G401 (cell line): ENCODE data around the gene CBL. TPM values are rescaled to one million over a fixed set of nuclear protein-coding genes. Genes with fewer than 3 reads are reported as not detected.

Experiments
- DNase-seq: peaks from one replicate; pipeline ENCODE4 v3.0.0-alpha.2; 2015; ENCODE audit warnings: low spot score
- in situ Hi-C: cut with HindIII; loops from 2 replicates; pipeline ENCODE4 v1.10.0; 2016; ENCODE audit warnings: low sequenced_read_pairs, mixed read lengths
- total RNA-seq: library from RNA; depleted of rRNA; stranded (reverse); fragments of >200 nt; shearing (Covaris generic); gene quantifications from 2 replicates; pipeline ENCODE4 v1.2.3, GENCODE V29; 2014

The CBL gene
- total RNA-seq, 1 experiment from 2014 or later = 11.7 TPM

DNA sequence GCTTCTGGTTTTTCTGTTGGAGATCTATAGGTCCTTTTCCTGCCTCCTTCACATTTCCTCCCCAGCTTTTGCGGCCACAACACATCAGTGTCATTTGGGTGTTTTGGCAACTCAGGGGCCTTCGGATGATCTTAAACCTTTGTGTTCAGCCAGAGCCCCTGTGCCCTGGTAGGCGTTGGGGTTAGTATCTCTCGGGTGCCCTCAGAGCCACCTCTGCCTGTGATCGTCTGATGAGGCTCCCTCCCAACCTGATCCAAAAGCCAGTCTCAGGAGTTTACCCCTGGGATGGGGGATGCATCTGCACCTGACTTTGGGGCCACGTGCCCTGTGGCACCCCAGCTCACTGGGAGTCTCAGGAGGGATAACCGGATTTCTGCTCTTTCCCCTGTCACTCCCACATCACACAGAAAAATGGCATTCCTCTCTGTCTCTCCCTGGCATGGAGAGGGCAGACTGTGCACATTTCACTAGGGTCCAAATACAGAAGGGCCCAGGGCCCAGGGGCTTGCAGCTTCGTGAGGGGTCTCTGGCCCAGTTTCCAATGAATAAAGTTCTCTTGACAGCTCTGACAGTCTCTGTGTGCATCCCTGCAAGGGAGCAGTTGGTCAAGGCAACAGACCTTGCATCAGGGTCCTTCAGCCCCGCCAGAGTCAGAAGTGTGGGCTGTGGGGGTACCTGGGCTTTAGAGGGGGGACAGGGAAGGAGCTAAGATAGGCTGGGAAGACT lies 130.8 kb downstream of the CBL start:
- in situ Hi-C loops = no loop called here
- DNase-seq = no peak

- DNase-seq = peak; percentile 48
- in situ Hi-C loops = no loop called here
These were observed 131.6 kb downstream of the CBL start for GRCh38 chr11:119337581-119338317.

DNA sequence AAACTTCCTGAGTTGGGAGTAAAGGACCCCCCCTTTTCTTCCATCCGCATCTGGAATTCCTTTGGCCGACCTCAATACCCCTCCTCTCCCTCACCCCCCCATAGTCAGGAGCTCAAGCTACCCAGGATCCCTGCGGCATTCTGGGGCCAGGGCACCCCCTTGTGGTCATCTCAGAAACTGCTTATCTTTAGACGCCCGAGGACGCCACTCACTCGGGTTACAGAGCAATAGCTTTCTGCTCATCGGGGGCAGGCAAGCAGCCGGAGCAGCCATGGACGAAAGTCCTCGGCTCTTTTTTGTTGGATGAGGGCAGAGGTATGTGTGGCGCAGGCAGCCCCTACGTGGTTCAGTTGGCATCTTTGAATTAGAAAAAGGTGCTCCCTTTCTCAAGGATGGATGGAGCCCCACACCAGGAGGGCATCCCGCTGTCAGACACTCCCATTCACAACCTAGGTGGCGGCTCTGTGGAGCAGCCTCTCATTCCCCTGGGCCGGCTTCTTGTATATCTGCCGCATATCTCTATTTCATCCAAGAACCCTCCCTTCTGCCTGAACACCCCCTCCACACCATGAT lies 132.3 kb downstream of the CBL start:
- peak; percentile 86 for DNase-seq
- in situ Hi-C loops = no loop called here

GRCh38 chr11:119338965-119339588 lies 132.9 kb downstream of the CBL start:
- in situ Hi-C loops = no loop called here
- peak; percentile 50 for DNase-seq

- in situ Hi-C loops = no loop called here
- peak; percentile 60 for DNase-seq
These were observed 133.6 kb downstream of the CBL start for GRCh38 chr11:119339589-119340334.

DNA sequence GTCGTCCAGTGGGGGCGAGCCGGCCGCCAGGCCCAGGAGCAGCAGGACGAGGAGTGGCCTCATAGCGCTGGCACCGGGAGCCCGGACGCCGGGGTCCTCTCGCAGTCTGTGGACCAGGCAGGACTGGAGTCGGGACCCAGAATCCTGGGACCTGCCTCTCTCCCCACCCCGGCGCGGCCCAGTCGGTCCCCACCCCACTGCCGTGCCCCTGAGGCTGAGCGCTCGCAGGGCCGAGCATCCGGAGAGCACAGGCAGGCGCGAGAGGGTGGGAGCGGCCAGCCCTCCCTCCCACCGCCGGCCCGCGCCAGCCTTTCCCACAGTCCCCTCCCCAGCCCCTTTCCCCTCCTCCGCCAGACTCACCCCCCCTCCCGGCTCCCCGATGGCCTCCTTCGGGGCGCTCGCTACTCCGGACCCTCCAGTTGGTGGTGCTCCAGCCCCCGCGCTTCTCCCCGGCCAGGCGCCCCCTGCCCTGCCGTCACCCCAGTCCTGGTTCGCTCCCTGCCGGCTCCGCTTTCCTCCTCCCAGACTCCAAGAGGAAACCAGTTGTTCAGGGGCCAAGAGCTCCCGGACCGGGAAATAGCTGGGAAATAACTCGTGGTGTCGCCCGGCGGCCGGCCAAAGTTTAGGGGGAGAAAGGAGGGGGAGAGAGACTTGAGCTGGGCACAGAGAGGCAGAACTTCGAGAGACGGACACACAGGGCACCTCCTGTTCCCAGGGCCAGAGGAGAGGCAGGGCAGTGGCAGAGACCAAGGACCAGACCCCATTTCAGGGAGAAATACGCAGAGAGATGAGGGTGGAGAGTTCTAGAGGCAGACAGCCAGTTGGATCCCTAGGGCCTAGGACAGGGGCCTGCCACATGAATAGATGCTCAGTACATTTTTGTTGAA lies 134.4 kb downstream of the CBL start, which contains the start of gene C1QTNF5:
Gene C1QTNF5, minus strand, starts transcription at position 549 of the 887 bp plus-strand sequence. Its CDS starts 486 bp downstream, at position 63.
- in situ Hi-C loops = no loop called here
- no peak for DNase-seq

DNA sequence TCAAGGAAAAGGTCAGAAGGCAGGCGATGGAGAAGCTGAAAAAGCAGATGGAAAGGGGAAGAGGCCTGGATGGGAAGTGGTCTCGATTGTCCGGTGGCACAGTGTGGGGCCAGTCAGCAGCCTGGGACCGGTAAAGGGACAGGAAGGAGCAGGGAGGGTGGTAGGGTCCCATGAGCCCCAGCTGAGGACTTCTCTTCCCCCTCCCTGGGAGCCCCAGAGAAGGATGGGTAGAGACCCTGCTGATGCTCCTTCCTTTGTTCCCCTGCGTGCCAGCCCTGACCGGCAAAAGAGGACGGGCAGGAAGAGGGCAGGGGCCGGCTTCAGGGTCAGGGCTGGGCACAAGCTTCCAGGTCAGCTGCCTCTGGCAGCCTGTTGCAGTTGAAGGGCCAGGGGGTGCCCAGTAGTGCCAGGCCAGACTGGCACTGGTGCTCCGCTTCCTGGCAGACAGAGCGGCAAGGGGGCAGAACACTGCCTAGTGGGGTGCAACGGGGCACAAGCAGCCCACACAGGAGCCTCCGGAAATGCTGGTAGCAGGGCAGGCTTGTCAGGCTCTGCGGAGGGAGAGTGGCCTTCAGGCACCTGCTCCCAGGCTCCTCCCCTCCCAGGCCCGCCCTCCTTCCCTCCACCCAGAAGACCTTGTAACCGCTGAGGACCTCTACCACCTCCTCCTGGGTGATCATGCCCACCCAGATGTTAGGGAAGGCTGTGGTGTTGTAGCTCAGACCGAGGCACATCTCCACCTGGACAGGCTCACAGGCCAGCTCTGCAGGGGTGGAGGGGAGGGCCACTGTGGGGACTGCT lies 135.3 kb downstream of the CBL start:
- DNase-seq = no peak
- in situ Hi-C loops = no loop called here

- in situ Hi-C loops = no loop called here
- no peak for DNase-seq
These were observed 135.8 kb downstream of the CBL start for GRCh38 chr11:119342023-119342300.

DNA sequence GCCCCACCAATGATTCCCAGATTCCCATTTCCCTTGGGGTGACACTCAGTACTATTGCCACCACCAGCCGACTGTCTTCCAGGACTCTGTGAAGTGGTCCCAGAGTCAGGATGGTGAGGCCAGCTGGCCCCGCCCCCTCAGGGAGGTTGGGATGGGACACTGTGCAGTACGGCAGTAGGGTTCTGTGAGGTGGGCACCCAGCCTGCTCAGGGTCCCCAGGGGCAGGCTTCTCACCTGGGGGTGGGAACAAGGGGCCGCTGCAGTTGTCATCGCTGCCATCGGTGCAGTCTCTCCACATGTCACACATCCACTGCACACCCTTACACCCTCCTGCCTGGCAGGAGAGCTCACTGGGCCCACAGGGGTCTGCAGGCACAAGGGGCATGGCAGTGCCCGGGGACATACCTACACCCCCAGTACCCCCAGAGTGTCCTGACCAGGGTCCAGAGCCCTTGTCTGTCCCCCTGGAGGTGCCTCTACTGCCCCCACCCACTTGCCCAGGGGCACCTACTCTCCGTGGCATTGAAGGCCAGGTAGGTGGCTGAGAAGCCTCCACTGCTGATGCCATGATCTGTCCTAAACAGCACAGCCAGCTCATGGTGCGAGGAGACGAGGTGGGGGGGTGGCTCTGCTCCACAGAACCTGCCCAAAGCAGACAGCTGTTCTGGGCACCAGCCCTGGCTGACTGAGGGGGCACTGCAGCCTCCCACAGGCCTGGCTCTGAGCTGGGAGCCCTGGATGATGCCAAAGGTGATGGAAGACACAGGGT lies 136.4 kb downstream of the CBL start:
- in situ Hi-C loops = no loop called here
- DNase-seq = no peak

- no peak for DNase-seq
- in situ Hi-C loops = no loop called here
These were observed 137.6 kb downstream of the CBL start for GRCh38 chr11:119343726-119344125.

GRCh38 chr11:119344291-119345010 lies 138.3 kb downstream of the CBL start:
- DNase-seq = no peak
- in situ Hi-C loops = no loop called here

GRCh38 chr11:119345685-119346084 lies 139.5 kb downstream of the CBL start:
- in situ Hi-C loops = no loop called here
- no peak for DNase-seq

- DNase-seq = no peak
- in situ Hi-C loops = no loop called here
These were observed 140.5 kb downstream of the CBL start, which contains the start of gene MFRP for GRCh38 chr11:119346605-119347004. Gene MFRP, minus strand, starts transcription at chr11:119346705. Its CDS starts 192 bp downstream, at chr11:119346513.

DNA sequence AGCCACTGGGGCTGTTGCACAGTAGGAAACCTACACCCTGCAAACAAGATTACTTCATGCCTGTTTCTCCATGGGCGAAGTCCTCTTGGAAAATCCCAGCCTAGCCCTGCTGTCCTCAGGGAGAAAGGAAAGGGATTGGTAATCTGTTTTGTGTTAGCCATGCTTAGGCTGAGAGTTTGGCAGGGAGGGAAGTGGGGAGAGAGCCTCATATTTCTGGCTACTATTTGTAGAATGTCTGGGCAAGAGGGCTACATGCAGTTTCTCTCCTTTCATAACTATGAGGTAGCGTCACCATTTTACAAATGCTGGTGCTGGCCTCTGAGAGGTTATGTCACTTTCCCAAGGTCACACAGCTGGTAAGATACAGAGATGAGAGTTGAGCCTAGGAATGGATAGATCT lies 141.1 kb downstream of the CBL start:
- DNase-seq = no peak
- in situ Hi-C loops = no loop called here

DNA sequence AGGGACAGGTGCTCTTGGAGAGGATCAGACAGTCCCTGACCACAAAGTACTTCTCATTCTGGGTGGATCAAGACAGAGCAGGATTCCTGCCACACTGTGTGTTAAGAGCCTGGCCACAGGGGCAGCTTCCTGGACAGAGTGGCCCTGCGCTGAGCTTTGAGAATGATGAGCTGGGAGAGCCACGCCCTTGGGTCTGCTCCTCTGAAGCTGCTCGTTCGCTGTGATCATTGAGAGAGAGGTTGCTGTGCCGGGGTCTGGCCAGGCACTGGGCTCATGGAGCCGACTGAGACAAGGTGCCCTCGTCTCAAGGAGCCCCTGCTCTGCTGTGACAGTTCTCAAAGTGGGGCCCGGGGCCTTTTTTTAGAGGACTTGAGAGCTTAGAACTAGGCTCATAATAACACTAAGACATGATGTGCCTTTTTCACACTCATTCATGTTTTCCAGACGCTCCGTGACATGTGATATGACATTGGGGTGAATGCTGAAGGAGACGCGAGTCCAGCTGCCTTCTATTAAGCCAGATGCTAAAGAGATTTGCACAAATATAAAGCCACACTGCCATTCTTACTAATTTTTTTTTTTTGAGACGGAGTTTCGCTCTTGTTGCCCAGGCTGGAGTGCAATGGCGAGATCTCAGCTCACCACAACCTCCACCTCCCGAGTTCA lies 141.9 kb downstream of the CBL start:
- in situ Hi-C loops = no loop called here
- no peak for DNase-seq

- no peak for DNase-seq
- in situ Hi-C loops = loop anchor here (5.0 kb wide), 1 partner anchor 43 kb away; no protein-coding TSS in a partner anchor
These were observed 144.2 kb downstream of the CBL start for GRCh38 chr11:119350302-119350701.
